ENCODE data around the gene NTN4. TPM values are rescaled to one million over a fixed set of nuclear protein-coding genes. Genes with fewer than 3 reads are reported as not detected.

The NTN4 gene
- total RNA-seq, 1 donor from 2014 or later: 0.59 TPM

- DNase-seq: no peak
- Mint-ChIP-seq H3K9me3 (ENCODE audit: unreplicated experiment) (no peaks in the 10 kb centered on the region), H3K4me3 (ENCODE audit: unreplicated experiment) (no peak overlapping the region), H3K36me3 (ENCODE audit: unreplicated experiment) (no peaks in the 10 kb centered on the region), H3K4me1 (ENCODE audit: low read depth, unreplicated experiment) (no peaks in the 10 kb centered on the region), H3K27ac (ENCODE audit: unreplicated experiment) (no peak overlapping the region), H3K27me3 (ENCODE audit: unreplicated experiment) (no peaks in the 10 kb centered on the region)
- no peak for TF ChIP-seq CTCF (IDR thresholded peaks at IDR 0.05; ENCODE audit: partially characterized antibody, unreplicated experiment)
These were observed 86.6 kb downstream of the NTN4 start for GRCh38 chr12:95703986-95704385.

GRCh38 chr12:95701722-95702418, 88.7 kb downstream of the NTN4 start:
- Mint-ChIP-seq H3K4me3 (ENCODE audit: unreplicated experiment) (no peak overlapping the region), H3K36me3 (ENCODE audit: unreplicated experiment) (no peaks in the 10 kb centered on the region), H3K9me3 (ENCODE audit: unreplicated experiment) (no peaks in the 10 kb centered on the region), H3K27ac (ENCODE audit: unreplicated experiment) (no peak overlapping the region), H3K27me3 (ENCODE audit: unreplicated experiment) (no peaks in the 10 kb centered on the region), H3K4me1 (ENCODE audit: low read depth, unreplicated experiment) (no peaks in the 10 kb centered on the region)
- no peak for DNase-seq
- TF ChIP-seq CTCF (IDR thresholded peaks at IDR 0.05; ENCODE audit: partially characterized antibody, unreplicated experiment): no peak

GRCh38 chr12:95701275-95701674, 89.3 kb downstream of the NTN4 start:
- no peaks in the 10 kb centered on the region for H3K9me3 Mint-ChIP-seq (ENCODE audit: unreplicated experiment)
- no peaks in the 10 kb centered on the region for H3K27me3 Mint-ChIP-seq (ENCODE audit: unreplicated experiment)
- H3K27ac Mint-ChIP-seq (ENCODE audit: unreplicated experiment): no peak overlapping the region
- TF ChIP-seq CTCF (IDR thresholded peaks at IDR 0.05; ENCODE audit: partially characterized antibody, unreplicated experiment): no peak
- no peak overlapping the region for H3K4me3 Mint-ChIP-seq (ENCODE audit: unreplicated experiment)
- no peak for DNase-seq
- no peaks in the 10 kb centered on the region for H3K36me3 Mint-ChIP-seq (ENCODE audit: unreplicated experiment)
- no peaks in the 10 kb centered on the region for H3K4me1 Mint-ChIP-seq (ENCODE audit: low read depth, unreplicated experiment)

GRCh38 chr12:95700316-95700785, 90.2 kb downstream of the NTN4 start:
- Mint-ChIP-seq H3K27ac (ENCODE audit: unreplicated experiment) (no peak overlapping the region), H3K9me3 (ENCODE audit: unreplicated experiment) (no peaks in the 10 kb centered on the region), H3K27me3 (ENCODE audit: unreplicated experiment) (no peaks in the 10 kb centered on the region), H3K4me3 (ENCODE audit: unreplicated experiment) (no peak overlapping the region), H3K36me3 (ENCODE audit: unreplicated experiment) (no peaks in the 10 kb centered on the region), H3K4me1 (ENCODE audit: low read depth, unreplicated experiment) (no peaks in the 10 kb centered on the region)
- no peak for TF ChIP-seq CTCF (IDR thresholded peaks at IDR 0.05; ENCODE audit: partially characterized antibody, unreplicated experiment)
- no peak for DNase-seq

- Mint-ChIP-seq H3K4me1 (ENCODE audit: low read depth, unreplicated experiment) (no peaks in the 10 kb centered on the region), H3K4me3 (ENCODE audit: unreplicated experiment) (no peak overlapping the region), H3K27me3 (ENCODE audit: unreplicated experiment) (no peaks in the 10 kb centered on the region), H3K36me3 (ENCODE audit: unreplicated experiment) (no peaks in the 10 kb centered on the region), H3K27ac (ENCODE audit: unreplicated experiment) (no peak overlapping the region), H3K9me3 (ENCODE audit: unreplicated experiment) (no peaks in the 10 kb centered on the region)
- no peak for TF ChIP-seq CTCF (IDR thresholded peaks at IDR 0.05; ENCODE audit: partially characterized antibody, unreplicated experiment)
- DNase-seq: no peak
These were observed 91.0 kb downstream of the NTN4 start for GRCh38 chr12:95699579-95699978.

Data from glutamatergic neuron (in vitro differentiated cells).